HEK293 (cell line): Measurements from ENCODE around the gene ZNF385D.

Experiments used
- BCL11A ChIP-seq: fragments of 450-650 bp; formaldehyde crosslinking; IDR thresholded peaks from 2 replicates; pipeline ENCODE4 v1.5.1; 2016; ENCODE audit warnings: low read depth, missing biosample characterization, missing genetic modification characterization
- CTCF ChIP-seq: fragments of 450-650 bp; formaldehyde crosslinking; IDR thresholded peaks from 2 replicates; pipeline ENCODE4 v1.5.1; 2016; ENCODE audit warnings: missing biosample characterization, missing genetic modification characterization
- ELK4 ChIP-seq: IDR thresholded peaks from 2 replicates; pipeline ENCODE4 v1.6.1; 2011; ENCODE audit warnings: mild to moderate bottlenecking, low read depth, low read length, borderline replicate concordance
- MZF1 ChIP-seq: fragments of 450-650 bp; formaldehyde crosslinking; IDR thresholded peaks from 2 replicates; pipeline ENCODE4 v1.5.1; 2017; ENCODE audit warnings: missing biosample characterization, missing genetic modification characterization, borderline replicate concordance
- REST ChIP-seq: fragments of 450-650 bp; formaldehyde crosslinking; IDR thresholded peaks from 2 replicates; pipeline ENCODE4 v1.5.1; 2016; ENCODE audit warnings: missing biosample characterization, missing genetic modification characterization
- ZBTB20 ChIP-seq: fragments of 450-650 bp; formaldehyde crosslinking; IDR thresholded peaks from 2 replicates; pipeline ENCODE4 v1.5.1; 2016; ENCODE audit warnings: missing biosample characterization, missing genetic modification characterization
- ZBTB21 ChIP-seq: fragments of 450-650 bp; formaldehyde crosslinking; IDR thresholded peaks from 2 replicates; pipeline ENCODE4 v1.5.1; 2017; ENCODE audit warnings: missing biosample characterization, missing genetic modification characterization
- ZFP3 ChIP-seq: fragments of 450-650 bp; formaldehyde crosslinking; IDR thresholded peaks from 2 replicates; pipeline ENCODE4 v1.5.1; 2016; ENCODE audit warnings: low read depth, missing biosample characterization, missing genetic modification characterization
- ZNF10 ChIP-seq: fragments of 450-650 bp; formaldehyde crosslinking; IDR thresholded peaks from 2 replicates; pipeline ENCODE4 v1.5.1; 2017; ENCODE audit warnings: missing biosample characterization, missing genetic modification characterization
- ZNF155 ChIP-seq: fragments of 450-650 bp; formaldehyde crosslinking; IDR thresholded peaks from 2 replicates; pipeline ENCODE4 v1.5.1; 2016; ENCODE audit warnings: missing biosample characterization, missing genetic modification characterization
- ZNF423 ChIP-seq: fragments of 450-650 bp; formaldehyde crosslinking; IDR thresholded peaks from 2 replicates; pipeline ENCODE4 v1.5.1; 2016; ENCODE audit warnings: missing biosample characterization, missing genetic modification characterization
- ZNF426 ChIP-seq: fragments of 450-650 bp; formaldehyde crosslinking; IDR thresholded peaks from 2 replicates; pipeline ENCODE4 v1.5.1; 2017; ENCODE audit warnings: missing biosample characterization, missing genetic modification characterization, mild to moderate bottlenecking, inconsistent platforms, moderate library complexity
- ZNF639 ChIP-seq: fragments of 450-650 bp; formaldehyde crosslinking; IDR thresholded peaks from 2 replicates; pipeline ENCODE4 v1.5.1; 2016; ENCODE audit warnings: missing biosample characterization, missing genetic modification characterization

- TF ChIP-seq ZNF10 (tag by site-specific recombination): no peak
- no peak for TF ChIP-seq MZF1
- TF ChIP-seq REST (tag by site-specific recombination): no peak
- TF ChIP-seq ZNF426 (tag by site-specific recombination): no peak
- no peak for TF ChIP-seq ZNF155 (tag by site-specific recombination)
- no peak for TF ChIP-seq BCL11A (tag by site-specific recombination)
- no peak for TF ChIP-seq ELK4
- TF ChIP-seq ZBTB21 (tag by site-specific recombination): no peak
- no peak for TF ChIP-seq CTCF
- TF ChIP-seq ZNF423 (tag by site-specific recombination): no peak
- no peak for TF ChIP-seq ZNF639 (tag by site-specific recombination)
- TF ChIP-seq ZFP3 (tag by site-specific recombination): no peak
- TF ChIP-seq ZBTB20 (tag by site-specific recombination): no peak
Measured at GRCh38 chr3:21778715-21779114, 27.7 kb upstream of the ZNF385D start.
